WTC11 (cell line): Measurements from ENCODE around the gene ROR2. TPM values are rescaled to one million over a fixed set of nuclear protein-coding genes. Genes with fewer than 3 reads are reported as not detected.

Experiments
- ATAC-seq: fragments of 200-7000 bp; cut with Tn5 transposase; 2 replicates; pipeline ENCODE4 v1.10.0; 2021; ENCODE audit warnings: mild to moderate bottlenecking, moderate library complexity
- CTCF ChIA-PET: fragments of 300-600 bp; sonication (Branson Sonifier 250); formaldehyde crosslinking; loops from one replicate; lab custom pipeline; 2021; ENCODE audit warnings: antibody characterized with exemption; lab: Charles Lee
- POLR2A ChIA-PET: fragments of 350-600 bp; sonication (Branson Sonifier 250); formaldehyde crosslinking; loops from one replicate; lab custom pipeline; 2021; ENCODE audit warnings: antibody characterized with exemption; lab: Charles Lee
- DNase-seq: peaks from one replicate; pipeline ENCODE4 v3.0.0; 2021; ENCODE audit warnings: low spot score
- H3K27ac Mint-ChIP-seq: 2 replicates; pipeline ENCODE4 v1.8.0; 2021; ENCODE audit warnings: mixed read lengths
- H3K27me3 Mint-ChIP-seq: 2 replicates; pipeline ENCODE4 v1.8.0; 2021; ENCODE audit warnings: low read depth, mild to moderate bottlenecking, moderate library complexity, mixed read lengths
- H3K36me3 Mint-ChIP-seq: 2 replicates; pipeline ENCODE4 v1.8.0; 2021; ENCODE audit warnings: mixed read lengths
- H3K4me1 Mint-ChIP-seq: 2 replicates; pipeline ENCODE4 v1.8.0; 2022; ENCODE audit warnings: mixed read lengths
- H3K4me3 Mint-ChIP-seq: 2 replicates; pipeline ENCODE4 v1.8.0; 2021; ENCODE audit warnings: mild to moderate bottlenecking, moderate library complexity, mixed read lengths
- H3K9me3 Mint-ChIP-seq: 2 replicates; pipeline ENCODE4 v1.8.0; 2021; ENCODE audit warnings: mixed read lengths
- AFF4 ChIP-seq: sonication (generic); formaldehyde crosslinking; IDR thresholded peaks from 2 replicates; pipeline ENCODE4 v1.8.1; 2023; ENCODE audit warnings: mild to moderate bottlenecking, missing genetic modification reagents, borderline replicate concordance
- CDX4 ChIP-seq: fragments of 250-450 bp; sonication (Bioruptor Pico); IDR thresholded peaks from 2 replicates; pipeline ENCODE4 v1.9.0; 2021; ENCODE audit warnings: moderate library complexity, mild to moderate bottlenecking, inconsistent platforms, borderline replicate concordance
- CREB1 ChIP-seq: sonication (generic); formaldehyde crosslinking; IDR thresholded peaks from 2 replicates; pipeline ENCODE4 v1.8.0; 2023; ENCODE audit warnings: mild to moderate bottlenecking, missing genetic modification reagents
- E2F5 ChIP-seq: sonication (generic); formaldehyde crosslinking; IDR thresholded peaks from 2 replicates; pipeline ENCODE4 v1.8.1; 2022; ENCODE audit warnings: mild to moderate bottlenecking, moderate library complexity, missing genetic modification reagents
- ETV6 ChIP-seq: sonication (generic); formaldehyde crosslinking; IDR thresholded peaks from 2 replicates; pipeline ENCODE4 v1.8.1; 2022; ENCODE audit warnings: mild to moderate bottlenecking, missing genetic modification reagents
- FOXK1 ChIP-seq: sonication (generic); formaldehyde crosslinking; IDR thresholded peaks from 2 replicates; pipeline ENCODE4 v1.8.0; 2022; ENCODE audit warnings: mild to moderate bottlenecking, moderate library complexity, missing genetic modification reagents
- GABPB1 ChIP-seq: sonication (generic); formaldehyde crosslinking; IDR thresholded peaks from 2 replicates; pipeline ENCODE4 v1.8.1; 2023; ENCODE audit warnings: mild to moderate bottlenecking, missing genetic modification reagents
- GTF2I ChIP-seq: fragments of 250-450 bp; sonication (Bioruptor Pico); conservative IDR thresholded peaks from 2 replicates; pipeline ENCODE4 v1.4.0; 2021; ENCODE audit warnings: mild to moderate bottlenecking
- IRF2 ChIP-seq: sonication (generic); formaldehyde crosslinking; IDR thresholded peaks from 2 replicates; pipeline ENCODE4 v1.8.0; 2022; ENCODE audit warnings: low read depth, missing genetic modification reagents, borderline replicate concordance
- OVOL2 ChIP-seq: fragments of 250-450 bp; sonication (Bioruptor Pico); IDR thresholded peaks from 2 replicates; pipeline ENCODE4 v1.9.0; 2021; ENCODE audit warnings: mild to moderate bottlenecking, borderline replicate concordance
- RORB ChIP-seq: fragments of 250-450 bp; sonication (Bioruptor Pico); IDR thresholded peaks from 2 replicates; pipeline ENCODE4 v1.9.0; 2021; ENCODE audit warnings: mild to moderate bottlenecking
- SMAD4 ChIP-seq: sonication (generic); formaldehyde crosslinking; IDR thresholded peaks from 2 replicates; pipeline ENCODE4 v1.8.0; 2022; ENCODE audit warnings: mild to moderate bottlenecking, missing genetic modification reagents
- SOX15 ChIP-seq: fragments of 250-450 bp; sonication (Bioruptor Pico); IDR thresholded peaks from 2 replicates; pipeline ENCODE4 v1.9.0; 2021; ENCODE audit warnings: mild to moderate bottlenecking
- TCF7 ChIP-seq: sonication (generic); formaldehyde crosslinking; IDR thresholded peaks from 2 replicates; pipeline ENCODE4 v1.8.0; 2022; ENCODE audit warnings: mild to moderate bottlenecking, low read depth, missing genetic modification reagents, moderate library complexity
- ZNF232 ChIP-seq: sonication (generic); formaldehyde crosslinking; IDR thresholded peaks from 2 replicates; pipeline ENCODE4 v1.8.0; 2022; ENCODE audit warnings: mild to moderate bottlenecking, missing genetic modification reagents
- ZNF263 ChIP-seq: sonication (generic); formaldehyde crosslinking; IDR thresholded peaks from 2 replicates; pipeline ENCODE4 v1.8.1; 2022; ENCODE audit warnings: low read depth, mild to moderate bottlenecking, moderate library complexity, missing genetic modification reagents
- ZNF317 ChIP-seq: sonication (generic); formaldehyde crosslinking; IDR thresholded peaks from 2 replicates; pipeline ENCODE4 v1.8.1; 2023; ENCODE audit warnings: low read depth, mild to moderate bottlenecking, moderate library complexity, missing genetic modification reagents, borderline replicate concordance
- ZNF396 ChIP-seq: fragments of 250-450 bp; sonication (Bioruptor Pico); IDR thresholded peaks from 2 replicates; pipeline ENCODE4 v1.8.0; 2021; ENCODE audit warnings: mild to moderate bottlenecking, moderate library complexity, borderline replicate concordance
- ZNF532 ChIP-seq: fragments of 250-450 bp; sonication (Bioruptor Pico); IDR thresholded peaks from 2 replicates; pipeline ENCODE4 v1.9.0; 2021; ENCODE audit warnings: mild to moderate bottlenecking, borderline replicate concordance
- ZNF671 ChIP-seq: fragments of 250-450 bp; sonication (Bioruptor Pico); IDR thresholded peaks from 2 replicates; pipeline ENCODE4 v1.8.0; 2021; ENCODE audit warnings: mild to moderate bottlenecking
- total RNA-seq: library from RNA; stranded (reverse); gene quantifications from 3 replicates; pipeline ENCODE4 v1.2.3, GENCODE V29; 2021
- TF ChIP-seq, protein P1 (sequence below): sonication (generic); formaldehyde crosslinking; IDR thresholded peaks from 2 replicates; pipeline ENCODE4 v1.8.1; 2022; ENCODE audit warnings: missing genetic modification reagents, borderline replicate concordance
- TF ChIP-seq, protein P2 (sequence below): sonication (generic); formaldehyde crosslinking; IDR thresholded peaks from 2 replicates; pipeline ENCODE4 v1.8.1; 2022; ENCODE audit warnings: mild to moderate bottlenecking, missing genetic modification reagents, moderate library complexity, borderline replicate concordance
- TF ChIP-seq, protein P3 (sequence below): sonication (generic); formaldehyde crosslinking; IDR thresholded peaks from 2 replicates; pipeline ENCODE4 v1.8.1; 2022; ENCODE audit warnings: low read depth, missing genetic modification reagents, borderline replicate concordance
- TF ChIP-seq, protein P4 (sequence below): sonication (generic); formaldehyde crosslinking; IDR thresholded peaks from 2 replicates; pipeline ENCODE4 v1.8.1; 2023; ENCODE audit warnings: mild to moderate bottlenecking, missing genetic modification reagents, moderate library complexity

The ROR2 gene
- total RNA-seq, 1 experiment from 2014 or later, result 19.8 TPM

DNA sequence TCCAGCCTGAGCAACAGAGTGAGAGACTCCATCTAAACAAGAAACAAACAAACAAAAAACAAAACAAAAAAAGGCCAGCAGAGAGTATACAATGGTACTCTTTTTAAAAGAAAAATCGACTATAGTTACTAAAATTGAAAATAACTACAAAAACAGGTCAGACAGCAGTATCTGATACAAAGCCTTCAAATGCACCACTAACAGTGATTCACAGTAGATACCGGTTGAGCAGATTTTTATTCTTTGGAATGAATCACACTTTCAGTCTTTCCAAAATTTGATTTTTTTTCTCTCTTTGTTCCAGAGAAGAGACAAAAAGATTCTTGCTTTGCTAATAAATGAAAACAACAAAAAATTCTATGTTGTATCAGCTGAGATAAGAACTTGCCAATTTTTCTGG, 36.9 kb downstream of the ROR2 start:
- POLR2A ChIA-PET, result no interaction called here

DNA sequence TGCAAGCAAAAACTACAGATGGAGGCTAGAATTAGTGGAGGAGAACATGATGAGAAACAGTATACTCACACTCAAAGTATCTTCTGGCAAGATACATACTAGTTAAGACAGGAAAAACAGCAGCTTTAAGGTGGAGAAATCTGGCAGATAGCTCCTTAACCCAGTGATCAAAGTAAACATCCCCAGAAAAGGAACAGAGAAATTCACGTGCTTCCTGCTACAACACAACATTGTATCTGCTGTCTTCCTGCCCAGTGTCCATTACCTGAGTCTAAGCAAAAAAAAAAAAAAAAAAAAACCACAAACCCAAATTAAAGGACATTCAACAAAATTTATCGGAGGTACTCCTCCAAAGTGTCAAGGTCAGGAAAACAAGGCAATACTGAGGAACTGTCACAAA, 38.4 kb downstream of the ROR2 start:
- DNase-seq, result no peak
- Mint-ChIP-seq H3K4me3 (no peak overlapping the region), H3K27ac (no peak overlapping the region), H3K36me3 (no peaks in the 10 kb centered on the region; the same call in 1 of the 2 replicates), H3K4me1 (peaks cover 23% of the 10 kb centered on the region), H3K9me3 (peaks cover 3% of the 10 kb centered on the region; the same call in 1 of the 2 replicates), H3K27me3 (peaks cover 20% of the 10 kb centered on the region)
- ChIA-PET POLR2A (no interaction called here), CTCF (no interaction called here)
- ATAC-seq, result no peak
- no peak for TF ChIP-seq TCF7 (CRISPR knock-in tag)
- TF ChIP-seq AFF4 (CRISPR knock-in tag), result no peak
- no peak for TF ChIP-seq E2F5 (CRISPR knock-in tag)
- TF ChIP-seq ZNF532 (CRISPR knock-in tag), result no peak
- TF ChIP-seq ZNF671 (CRISPR knock-in tag), result no peak
- TF ChIP-seq, protein P1, sequence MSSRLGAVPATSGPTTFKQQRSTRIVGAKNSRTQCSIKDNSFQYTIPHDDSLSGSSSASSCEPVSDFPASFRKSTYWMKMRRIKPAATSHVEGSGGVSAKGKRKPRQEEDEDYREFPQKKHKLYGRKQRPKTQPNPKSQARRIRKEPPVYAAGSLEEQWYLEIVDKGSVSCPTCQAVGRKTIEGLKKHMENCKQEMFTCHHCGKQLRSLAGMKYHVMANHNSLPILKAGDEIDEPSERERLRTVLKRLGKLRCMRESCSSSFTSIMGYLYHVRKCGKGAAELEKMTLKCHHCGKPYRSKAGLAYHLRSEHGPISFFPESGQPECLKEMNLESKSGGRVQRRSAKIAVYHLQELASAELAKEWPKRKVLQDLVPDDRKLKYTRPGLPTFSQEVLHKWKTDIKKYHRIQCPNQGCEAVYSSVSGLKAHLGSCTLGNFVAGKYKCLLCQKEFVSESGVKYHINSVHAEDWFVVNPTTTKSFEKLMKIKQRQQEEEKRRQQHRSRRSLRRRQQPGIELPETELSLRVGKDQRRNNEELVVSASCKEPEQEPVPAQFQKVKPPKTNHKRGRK (CRISPR knock-in tag), result no peak
- TF ChIP-seq SMAD4 (CRISPR knock-in tag), result no peak
- TF ChIP-seq ZNF317 (CRISPR knock-in tag), result no peak
- no peak for TF ChIP-seq CREB1 (CRISPR knock-in tag)
- TF ChIP-seq, protein P2, sequence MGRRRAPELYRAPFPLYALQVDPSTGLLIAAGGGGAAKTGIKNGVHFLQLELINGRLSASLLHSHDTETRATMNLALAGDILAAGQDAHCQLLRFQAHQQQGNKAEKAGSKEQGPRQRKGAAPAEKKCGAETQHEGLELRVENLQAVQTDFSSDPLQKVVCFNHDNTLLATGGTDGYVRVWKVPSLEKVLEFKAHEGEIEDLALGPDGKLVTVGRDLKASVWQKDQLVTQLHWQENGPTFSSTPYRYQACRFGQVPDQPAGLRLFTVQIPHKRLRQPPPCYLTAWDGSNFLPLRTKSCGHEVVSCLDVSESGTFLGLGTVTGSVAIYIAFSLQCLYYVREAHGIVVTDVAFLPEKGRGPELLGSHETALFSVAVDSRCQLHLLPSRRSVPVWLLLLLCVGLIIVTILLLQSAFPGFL (CRISPR knock-in tag), result no peak
- no peak for TF ChIP-seq GTF2I (CRISPR knock-in tag)
- no peak for TF ChIP-seq CDX4 (CRISPR knock-in tag)
- TF ChIP-seq, protein P3, sequence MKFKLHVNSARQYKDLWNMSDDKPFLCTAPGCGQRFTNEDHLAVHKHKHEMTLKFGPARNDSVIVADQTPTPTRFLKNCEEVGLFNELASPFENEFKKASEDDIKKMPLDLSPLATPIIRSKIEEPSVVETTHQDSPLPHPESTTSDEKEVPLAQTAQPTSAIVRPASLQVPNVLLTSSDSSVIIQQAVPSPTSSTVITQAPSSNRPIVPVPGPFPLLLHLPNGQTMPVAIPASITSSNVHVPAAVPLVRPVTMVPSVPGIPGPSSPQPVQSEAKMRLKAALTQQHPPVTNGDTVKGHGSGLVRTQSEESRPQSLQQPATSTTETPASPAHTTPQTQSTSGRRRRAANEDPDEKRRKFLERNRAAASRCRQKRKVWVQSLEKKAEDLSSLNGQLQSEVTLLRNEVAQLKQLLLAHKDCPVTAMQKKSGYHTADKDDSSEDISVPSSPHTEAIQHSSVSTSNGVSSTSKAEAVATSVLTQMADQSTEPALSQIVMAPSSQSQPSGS, result no peak
- TF ChIP-seq, protein P4, sequence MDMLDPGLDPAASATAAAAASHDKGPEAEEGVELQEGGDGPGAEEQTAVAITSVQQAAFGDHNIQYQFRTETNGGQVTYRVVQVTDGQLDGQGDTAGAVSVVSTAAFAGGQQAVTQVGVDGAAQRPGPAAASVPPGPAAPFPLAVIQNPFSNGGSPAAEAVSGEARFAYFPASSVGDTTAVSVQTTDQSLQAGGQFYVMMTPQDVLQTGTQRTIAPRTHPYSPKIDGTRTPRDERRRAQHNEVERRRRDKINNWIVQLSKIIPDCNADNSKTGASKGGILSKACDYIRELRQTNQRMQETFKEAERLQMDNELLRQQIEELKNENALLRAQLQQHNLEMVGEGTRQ (CRISPR knock-in tag), result no peak
- TF ChIP-seq FOXK1 (CRISPR knock-in tag), result no peak

More for the DNA sequence above, 36.9 kb downstream of the ROR2 start:
- Mint-ChIP-seq H3K9me3 (peaks cover 3% of the 10 kb centered on the region; the same call in 1 of the 2 replicates), H3K27ac (no peak overlapping the region), H3K27me3 (peaks cover 12% of the 10 kb centered on the region), H3K4me3 (no peak overlapping the region), H3K4me1 (peaks cover 12% of the 10 kb centered on the region), H3K36me3 (no peaks in the 10 kb centered on the region; the same call in 1 of the 2 replicates)
- ATAC-seq (no peak), DNase-seq (no peak)
- CTCF ChIA-PET, result no interaction called here
- no peak for TF ChIP-seq ZNF396 (CRISPR knock-in tag)
- TF ChIP-seq ZNF263, result no peak
- TF ChIP-seq IRF2, result no peak
- TF ChIP-seq ZNF232 (CRISPR knock-in tag), result no peak
- no peak for TF ChIP-seq GABPB1 (CRISPR knock-in tag)
- no peak for TF ChIP-seq OVOL2
- TF ChIP-seq TCF7 (CRISPR knock-in tag), result no peak
- TF ChIP-seq SOX15, result no peak
- no peak for TF ChIP-seq ETV6
- no peak for TF ChIP-seq RORB (CRISPR knock-in tag)
